Metanephros (tissue), 1 donor: ENCODE measurements around the gene MAOB. TPM values are rescaled to one million over a fixed set of nuclear protein-coding genes. Genes with fewer than 3 reads are reported as not detected.

Source experiments
- total RNA-seq: library from RNA; depleted of rRNA; stranded (reverse); fragments of >200 nt; gene quantifications from one replicate; pipeline ENCODE4 v1.2.3, GENCODE V29; 2014

The MAOB gene
- 12.9 TPM for total RNA-seq

DNA sequence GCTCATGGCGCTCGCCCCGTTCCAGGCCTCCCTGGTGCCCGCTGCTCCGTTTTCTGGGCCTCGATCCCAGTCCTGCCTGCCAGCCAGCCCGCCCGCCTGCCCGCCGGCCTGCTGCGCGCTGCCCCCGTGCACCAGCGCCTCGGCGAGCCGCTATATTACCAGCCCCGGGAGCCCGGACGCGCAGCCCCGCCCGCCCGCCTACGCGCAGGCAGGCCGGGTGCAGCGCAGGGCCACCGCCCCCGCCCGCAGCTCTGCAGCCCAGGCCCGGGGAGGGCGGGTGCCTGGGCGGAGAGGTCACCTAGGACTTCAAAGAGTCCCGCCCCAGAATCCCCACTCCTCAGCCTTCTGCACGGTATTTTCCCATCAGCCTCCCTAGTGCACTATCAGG lies at the start of gene MAOB:
MAOB (minus strand) TSS at position 157 of the 388 bp plus-strand sequence; CDS start at position 6, 151 bp downstream.

Other genes starting within 250 kb of the MAOB start
- 14.7 TPM for gene MAOA, start 226.2 kb downstream of the MAOB start, total RNA-seq
- gene NDP, start 90.9 kb upstream of the MAOB start, total RNA-seq, result 5.1 TPM